Kasumi-1 (cell line): Measurements from ENCODE around the gene SLC24A1.
"Not testable (repeated sequence)": the region's sequence is repeated elsewhere in the genome, so short reads cannot be mapped to it uniquely, and the experiment has no call there.

Experiments
- DNase-seq, 2 experiments: peaks; one replicate each; lab custom pipeline; 2025; lab: John Stamatoyannopoulos, UW

Gene SLC24A1

DNA sequence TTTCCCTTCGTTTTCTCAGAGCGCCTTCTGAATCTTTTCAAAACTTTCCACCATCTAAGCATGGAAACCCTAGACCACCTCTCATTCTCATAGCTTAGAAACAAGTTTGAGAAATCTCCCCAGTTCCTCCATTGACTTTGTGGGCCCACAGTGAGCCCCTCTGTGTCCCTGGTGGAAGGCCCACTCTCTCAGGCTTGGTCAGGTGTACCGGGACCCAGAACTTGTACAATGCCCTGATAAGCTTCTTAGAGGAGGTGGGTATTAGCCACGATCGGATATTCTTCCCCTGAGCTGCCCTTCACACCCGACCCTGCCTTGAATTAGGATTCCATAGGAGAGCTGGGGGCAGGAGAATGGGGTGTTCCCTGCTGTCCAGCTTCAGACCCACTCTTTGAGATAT is at the start of gene SLC24A1:
Gene SLC24A1 (plus strand): TSS at position 301 of the 400 bp plus-strand sequence. CDS start 2,143 bp downstream, outside the sequence.
- no peak for DNase-seq

DNA sequence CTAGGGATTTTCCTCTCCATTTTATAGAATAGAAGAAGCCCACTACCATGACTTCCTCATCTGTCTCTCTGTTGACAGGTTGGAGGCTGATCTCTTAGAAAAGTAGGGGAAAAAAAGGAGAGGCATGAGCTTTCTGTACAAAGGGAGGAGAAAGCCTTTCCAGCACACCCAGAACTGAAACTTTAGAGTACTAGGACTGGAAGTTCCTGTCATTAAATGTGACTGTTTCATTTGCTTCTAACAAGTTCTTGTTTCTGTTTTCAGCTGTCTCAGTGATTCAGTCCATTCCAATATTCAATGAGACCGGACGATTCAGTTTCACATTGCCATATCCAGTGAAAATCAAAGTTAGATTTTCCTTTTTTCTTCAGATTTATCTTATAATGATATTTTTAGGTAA is 49.8 kb upstream of the SLC24A1 start:
- DNase-seq = no peak

DNA sequence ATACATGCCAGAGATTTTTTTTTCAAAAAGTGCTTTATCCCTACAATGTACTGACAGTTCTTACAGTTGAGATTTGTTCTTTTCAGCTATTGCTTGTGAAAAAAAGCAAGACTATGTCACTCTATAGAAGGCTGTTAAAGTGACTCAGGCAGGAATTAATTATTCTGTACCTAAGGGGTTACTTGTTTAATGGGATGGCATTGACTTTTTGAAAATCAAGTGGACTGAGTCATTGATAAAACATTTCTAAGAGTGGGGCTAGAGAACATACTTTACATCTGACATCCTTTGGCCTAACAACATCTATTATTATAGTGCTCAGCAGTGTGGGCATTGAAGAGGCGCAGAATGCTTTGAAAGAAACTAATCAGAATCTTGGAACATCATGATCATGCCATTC is 45.1 kb upstream of the SLC24A1 start:
- DNase-seq = no peak

DNA sequence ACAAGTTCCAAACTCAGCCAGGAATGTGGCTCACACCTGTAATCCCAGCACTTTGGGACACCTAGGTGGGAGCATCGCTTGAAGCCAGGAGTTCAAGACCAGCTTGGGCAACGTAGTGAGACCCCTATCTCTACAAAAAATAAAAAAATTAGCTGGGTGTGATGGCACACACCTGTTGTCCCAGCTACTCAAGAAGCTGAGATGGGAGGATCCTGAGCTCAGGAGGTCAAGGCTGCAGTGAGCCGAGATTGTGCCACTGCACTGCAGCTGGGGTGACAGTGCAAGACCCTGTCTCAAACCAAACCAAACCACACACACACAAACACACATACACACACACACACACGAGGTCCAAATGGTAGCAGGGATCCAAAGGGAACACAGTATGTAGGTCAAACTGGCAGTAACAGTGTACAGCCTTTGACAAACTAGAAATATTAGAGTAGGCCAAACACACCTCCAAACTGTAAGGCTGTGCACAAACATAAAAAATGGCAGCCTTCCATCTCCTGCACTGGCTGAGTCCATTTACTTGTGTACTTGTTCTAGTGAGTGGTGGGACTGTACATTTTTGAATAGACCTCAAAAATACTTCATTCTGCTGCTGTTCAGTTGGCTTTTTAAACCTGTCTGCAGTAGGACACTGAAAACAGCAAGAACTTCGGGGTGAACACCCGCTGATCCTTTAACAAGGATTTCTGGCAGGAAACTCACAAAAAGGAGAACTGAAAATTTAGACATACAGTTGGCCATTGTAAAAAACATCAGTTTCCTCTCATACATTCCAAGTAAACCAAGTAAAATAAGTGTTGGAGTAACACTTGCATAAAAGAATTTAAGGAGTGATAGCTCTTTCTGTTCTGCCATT is 44.4 kb upstream of the SLC24A1 start:
- peak; percentile 29 to 64 for DNase-seq

DNA sequence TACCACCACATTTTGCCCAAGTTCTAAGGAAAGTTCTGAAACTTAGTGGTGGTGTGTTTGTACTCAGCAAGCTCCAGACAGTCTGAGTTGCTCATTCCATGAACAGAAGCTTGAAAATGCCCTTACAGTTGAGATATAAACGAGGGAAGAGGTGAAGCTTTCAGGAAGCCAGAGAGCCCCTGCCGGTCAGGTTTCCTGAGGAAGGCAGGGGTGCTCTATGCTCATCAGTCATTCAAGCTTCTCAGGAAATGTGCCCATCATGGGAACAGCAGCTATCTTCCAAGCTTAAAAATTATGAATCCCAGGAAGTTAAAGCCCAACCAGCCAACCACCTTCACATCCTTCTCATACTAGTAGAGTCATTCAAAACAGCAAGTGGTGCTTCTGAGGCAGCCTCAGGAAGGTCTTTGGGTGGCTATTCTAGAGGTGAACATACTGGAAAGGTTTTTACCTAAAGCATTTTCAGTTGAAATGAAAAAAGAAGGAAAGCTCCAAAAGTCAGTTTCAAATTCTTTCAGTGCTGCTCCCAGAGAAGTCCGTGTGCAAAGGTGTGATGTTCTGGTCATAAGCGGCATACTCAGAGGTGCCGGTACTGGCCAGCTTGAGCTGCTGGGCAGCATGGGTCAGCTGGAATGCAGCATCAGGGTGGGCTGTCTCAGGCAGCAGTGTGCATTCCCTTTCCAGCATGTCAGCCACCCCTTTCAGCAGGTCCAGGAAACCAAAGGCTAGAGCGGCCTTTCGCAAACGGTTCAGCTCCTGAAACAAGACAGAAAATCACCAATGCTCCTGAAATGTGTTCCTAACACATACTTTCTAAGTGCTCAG is 42.6 kb upstream of the SLC24A1 start:
- DNase-seq = peak; percentile 25 to 28

DNA sequence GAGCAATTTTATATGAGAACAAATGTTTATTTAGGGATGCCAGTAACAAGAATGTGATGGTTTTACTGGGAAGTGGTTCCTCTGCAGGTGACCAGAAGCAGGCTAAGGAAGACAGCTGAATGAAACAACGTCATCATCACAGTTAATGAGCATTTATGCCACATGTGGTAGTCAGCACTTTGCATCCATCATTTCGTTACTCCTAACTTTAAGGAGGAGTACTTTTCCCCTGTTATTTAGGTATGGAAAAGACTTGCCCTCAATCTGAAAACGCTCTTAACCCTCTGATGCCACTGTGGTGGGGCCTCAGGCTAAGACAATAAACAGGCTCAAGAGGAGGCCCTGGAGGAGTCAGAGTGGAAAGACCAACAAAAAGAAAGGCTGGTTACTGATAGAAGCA is 42.0 kb upstream of the SLC24A1 start:
- DNase-seq = no peak

DNA sequence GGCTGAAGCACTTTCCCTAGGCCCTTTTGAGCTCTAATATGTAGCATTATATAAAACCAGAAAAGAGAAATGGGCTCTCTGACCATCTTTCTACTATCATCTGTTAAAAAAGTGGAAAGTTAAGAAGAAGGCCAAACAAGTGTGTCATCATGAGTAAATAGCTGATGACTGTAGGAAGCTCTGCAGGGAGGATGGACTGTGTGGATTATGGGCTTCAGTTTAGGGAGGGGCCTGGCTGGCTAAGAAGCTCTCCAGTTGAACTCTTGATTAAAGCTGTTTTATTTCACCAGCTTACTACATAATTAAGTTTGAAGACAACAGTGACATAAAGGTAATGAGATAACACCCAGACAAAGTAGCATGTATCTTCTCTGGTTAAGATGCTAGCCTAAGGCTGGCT is 41.5 kb upstream of the SLC24A1 start:
- DNase-seq = no peak

DNA sequence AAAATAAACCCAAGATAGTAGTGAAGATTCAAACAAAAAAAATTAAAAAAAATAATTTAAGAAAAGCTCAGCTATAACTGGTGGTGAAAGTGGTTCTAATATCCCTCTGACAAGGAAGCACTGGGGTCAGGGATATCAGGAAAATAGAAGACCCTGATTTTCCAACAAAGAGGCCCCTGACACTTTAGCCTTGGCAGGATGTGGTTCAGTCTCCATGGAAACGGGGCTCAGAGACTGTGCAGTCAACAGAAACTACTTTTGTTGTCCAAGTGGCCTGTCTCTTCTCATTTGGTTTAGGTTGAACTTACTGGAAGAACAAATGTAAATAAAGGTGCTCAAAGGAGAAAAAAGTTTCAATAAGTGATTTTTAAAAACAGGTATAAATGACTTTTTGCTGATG is 38.0 kb upstream of the SLC24A1 start:
- peak; percentile 62 to 68 for DNase-seq

DNA sequence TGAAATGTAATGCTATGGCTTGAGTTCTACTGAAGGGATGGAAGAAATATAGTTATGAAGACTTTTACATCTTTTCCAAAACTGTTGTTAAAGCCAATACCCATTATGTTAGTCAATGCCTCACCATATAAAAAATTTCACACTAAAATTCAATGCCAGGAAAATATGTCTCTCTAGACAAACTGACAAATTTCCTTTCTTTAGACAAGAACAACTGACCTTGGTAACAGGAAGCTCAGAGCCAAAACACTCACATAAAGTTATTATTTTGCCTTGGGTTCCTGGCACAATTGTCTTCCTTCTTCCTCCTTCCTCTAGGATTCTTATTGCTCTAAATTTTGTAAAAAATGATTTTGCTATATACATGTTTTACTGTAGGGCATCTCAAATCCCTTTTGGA is 37.5 kb upstream of the SLC24A1 start:
- DNase-seq = no peak

DNA sequence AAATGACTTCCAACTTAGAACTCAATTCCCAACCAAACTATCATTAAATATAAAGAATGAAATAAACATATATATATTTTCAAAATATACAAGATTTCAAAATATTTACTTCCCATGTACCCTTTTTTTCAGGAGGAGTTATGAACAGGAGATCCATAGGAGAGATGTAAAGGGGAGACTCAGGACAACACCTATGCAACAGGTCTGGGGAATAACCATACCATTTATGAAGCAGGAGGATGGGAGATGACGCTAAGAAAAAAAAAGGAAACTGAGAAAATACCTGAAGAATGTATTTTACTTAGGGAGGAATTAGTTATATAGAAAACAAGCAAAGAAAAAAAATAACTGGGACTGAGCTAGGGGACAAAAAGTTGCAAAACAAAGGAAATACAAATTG is 34.6 kb upstream of the SLC24A1 start:
- DNase-seq = no peak

DNA sequence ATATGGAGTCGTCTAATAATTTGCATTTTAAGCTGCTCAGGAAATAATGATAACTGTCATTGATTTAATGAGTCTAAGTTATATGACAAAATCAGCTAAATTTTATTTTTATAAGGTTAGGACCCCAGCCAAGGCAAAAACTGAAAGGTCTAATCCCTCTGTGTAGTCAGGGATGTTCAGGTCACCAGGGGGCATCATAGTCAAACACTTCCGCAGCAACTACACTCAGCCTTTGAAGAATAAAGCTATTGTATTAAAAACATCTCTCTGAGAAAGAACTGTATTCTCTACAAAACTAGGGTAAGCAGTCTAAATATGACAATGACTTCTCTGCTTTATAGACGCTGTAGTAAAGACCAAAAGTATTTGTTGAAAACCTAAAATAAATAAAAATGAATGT is 25.8 kb upstream of the SLC24A1 start:
- DNase-seq = peak; percentile 59 to 61

DNA sequence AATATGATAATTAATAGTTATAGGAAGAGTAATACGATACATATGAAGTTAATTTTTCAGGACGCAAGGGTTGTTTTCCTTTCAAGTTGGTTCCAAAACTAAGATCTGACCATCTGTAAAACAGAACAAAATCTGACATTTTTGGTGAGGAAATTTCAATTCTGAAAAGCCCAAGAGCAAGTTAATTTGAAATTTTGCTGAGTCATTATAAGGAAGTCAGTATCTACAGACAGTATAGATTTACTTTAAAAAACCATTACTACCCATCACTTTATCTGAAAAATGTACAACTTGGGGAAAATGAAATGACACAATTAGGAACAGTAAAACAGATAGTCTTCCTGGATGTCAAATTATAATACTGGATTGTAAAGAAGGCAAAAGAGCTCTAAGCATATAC is 23.3 kb upstream of the SLC24A1 start:
- DNase-seq = no peak

DNA sequence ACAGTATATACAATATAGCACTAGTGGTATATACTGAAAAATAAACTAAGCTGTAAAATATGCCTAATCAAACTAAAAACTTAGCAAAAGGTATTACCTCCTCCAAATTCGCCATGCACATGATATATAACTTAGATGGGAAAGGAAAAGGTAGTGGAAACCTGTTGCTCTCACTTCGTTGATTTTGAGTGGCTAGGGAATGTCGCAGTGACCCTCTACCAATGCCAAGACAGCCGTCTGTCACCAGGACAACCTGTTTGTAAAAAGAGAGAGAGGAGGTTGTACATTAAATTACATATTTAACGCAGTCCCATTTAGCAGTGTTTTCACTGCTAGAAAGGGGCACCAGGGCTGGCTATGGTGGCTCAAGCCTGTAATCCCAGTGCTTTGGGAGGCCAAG is 22.1 kb upstream of the SLC24A1 start:
- DNase-seq = no peak

DNA sequence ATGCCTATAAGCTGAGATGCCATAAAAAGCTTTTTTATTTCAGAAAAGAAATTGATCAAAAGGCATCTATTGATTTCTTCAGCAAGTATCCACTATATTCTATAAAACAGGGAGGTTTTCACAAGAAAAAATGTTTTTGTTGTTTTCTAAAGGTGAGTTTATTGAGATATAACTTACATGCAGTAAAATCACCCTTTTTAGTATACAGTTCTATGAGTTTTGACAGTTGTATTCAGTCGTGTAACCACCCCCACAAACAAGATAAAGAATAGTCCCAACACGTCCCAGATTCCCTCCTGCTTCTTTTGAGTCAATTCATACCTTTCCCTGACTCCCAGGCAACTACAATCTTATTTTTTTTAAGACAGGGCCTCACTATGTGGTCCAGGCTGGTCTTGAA is 18.6 kb upstream of the SLC24A1 start:
- DNase-seq = no peak

DNA sequence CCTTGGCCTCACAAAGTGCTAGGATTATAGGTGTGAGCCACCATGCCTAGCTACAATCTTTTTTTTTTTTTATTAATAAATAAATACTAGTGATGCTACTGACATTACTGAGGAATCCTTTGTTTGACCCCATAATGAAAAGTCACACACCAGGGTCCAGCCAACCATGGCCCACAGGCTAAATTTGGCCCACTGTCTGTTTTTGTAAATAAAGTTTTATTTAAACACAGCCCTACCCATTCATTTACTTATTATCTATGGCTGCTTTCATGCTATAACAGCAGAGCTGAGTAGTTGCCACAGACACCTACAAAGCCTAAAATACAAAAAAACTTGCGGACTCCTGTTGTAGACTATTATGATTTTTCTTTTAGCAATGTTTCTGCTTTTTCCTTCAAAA is 18.2 kb upstream of the SLC24A1 start:
- no peak for DNase-seq

DNA sequence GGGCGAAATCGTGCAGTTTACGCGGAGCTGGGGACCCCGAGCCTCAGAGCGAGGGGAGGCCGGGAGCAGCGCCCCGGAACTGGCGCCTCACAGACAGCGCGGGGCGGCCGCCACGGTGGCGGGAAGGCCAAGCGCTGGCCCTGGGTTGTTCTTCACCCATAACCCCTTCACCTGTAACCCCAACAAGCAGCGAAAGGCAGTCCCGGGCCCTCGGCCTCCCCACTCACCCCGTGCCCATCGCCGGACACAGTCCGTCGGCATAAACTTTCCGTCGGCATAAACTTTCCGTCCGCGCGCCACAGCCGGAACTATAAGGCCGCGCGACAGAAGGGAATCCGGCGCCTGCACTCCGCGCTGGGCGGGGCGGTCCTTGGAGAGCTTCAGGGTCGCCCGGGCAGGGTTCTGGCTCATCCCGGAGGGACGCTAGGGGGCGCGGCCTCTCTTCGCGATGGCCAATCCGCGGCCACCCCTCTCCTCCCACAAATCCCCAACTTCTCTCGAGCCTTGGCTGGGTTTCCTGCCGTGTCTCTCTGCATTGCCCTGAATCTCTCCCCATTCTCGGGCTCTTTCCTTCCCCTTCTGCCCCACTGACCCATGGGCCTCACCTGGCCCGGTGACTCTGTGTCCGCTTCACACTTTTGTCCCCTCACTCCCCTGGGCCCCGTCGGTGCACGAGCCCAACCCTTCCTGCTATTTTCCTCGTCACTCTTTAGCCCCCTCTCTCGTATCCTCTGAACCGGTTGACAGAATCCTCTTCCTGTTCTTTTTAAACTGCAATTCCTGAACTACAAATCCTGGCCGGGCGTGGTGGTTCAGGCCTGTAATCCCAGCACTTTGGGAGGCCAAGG is 10.6 kb upstream of the SLC24A1 start, which contains the start of gene INTS14:
Gene INTS14 (minus strand): TSS at position 261 of the 848 bp plus-strand sequence. CDS start 3,751 bp downstream, outside the sequence.
- peak; percentile 95 to 97 for DNase-seq

DNA sequence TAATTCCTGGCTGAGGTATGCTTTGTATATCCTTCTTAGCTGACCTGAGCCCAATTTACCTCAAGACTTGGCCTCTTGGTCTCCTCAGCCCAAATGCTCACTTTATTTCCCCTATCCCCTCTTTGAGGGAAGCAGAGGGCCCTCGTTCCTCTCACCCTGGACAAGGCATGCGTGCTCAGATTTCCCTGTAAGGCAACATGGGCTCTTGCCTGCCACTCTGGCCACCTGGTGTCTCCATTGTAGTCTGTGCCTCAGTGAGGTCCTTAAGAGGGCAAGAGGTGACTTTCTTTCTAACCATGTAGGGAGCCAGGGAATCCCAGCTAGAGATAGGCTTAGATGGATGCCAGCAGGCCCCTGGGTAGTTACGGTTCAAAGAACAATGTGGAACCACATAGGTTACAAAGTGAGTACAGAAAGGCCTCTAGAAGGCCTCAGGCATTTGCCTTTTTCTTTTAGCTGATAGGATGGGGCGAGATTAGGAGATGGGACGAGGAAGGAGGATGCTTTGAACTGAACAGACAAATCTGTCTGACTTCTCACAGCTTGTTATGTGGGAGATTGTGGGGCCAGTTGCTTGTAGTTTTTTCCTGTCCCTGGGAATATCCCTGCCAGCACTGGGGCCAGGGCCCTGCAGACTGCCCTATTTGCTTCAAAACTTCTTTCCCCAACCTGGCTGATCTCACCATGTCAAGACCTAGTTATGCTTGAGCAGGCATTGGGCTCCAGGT is 9.7 kb upstream of the SLC24A1 start:
- DNase-seq = no peak

DNA sequence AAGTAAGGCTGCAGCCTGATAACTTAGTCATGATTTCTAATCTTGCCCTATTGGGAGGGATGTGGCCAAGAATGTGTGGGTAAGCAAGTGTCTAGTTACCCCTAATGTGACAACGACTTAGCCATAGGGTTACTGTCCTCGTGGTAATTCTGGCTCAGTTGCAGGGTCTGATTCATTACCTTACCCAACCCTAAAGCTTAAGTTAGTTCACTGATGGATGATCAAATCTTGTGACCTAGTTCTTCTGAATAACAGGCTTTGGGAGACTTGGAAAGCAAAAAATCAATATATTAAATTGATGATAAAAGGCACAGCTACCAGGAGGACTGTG is 9.2 kb upstream of the SLC24A1 start:
- DNase-seq = no peak

DNA sequence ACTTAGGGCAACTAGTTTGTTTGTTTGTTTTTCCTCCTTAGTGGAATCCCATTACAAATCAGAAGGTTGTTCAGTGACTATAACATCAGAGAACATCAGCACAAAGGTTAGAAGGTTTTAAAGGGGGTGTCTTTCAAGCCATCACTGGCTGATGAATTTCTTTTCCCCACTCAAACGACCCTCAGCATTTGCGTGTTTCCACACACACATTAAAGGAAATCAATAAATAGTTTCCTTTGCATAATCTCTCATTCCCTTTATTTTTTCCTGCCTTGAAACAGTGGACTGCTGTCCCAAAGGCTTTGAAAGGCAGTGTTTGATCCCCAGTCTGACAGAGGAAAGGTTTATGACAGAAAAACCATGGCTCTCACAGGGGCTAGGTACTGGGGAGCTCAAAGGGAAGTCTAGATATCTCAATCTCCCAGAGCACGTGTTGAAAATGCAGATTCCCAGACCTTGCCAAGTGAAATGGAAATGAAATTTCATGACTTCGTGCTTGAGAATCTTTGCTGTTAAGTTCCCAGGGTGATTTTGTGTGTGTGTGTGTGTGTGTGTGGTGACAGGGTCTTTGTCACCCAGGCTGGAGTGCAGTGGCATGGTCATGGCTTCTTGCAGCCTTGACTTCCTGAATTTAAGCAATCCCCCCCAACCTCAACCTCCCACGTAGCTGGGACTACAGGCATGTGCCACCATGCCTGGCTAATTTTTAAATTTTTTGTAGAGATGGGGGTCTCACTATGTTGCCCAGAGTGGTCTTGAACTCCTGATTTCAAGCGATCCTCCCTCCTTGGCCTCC is 8.6 kb upstream of the SLC24A1 start:
- no peak for DNase-seq

DNA sequence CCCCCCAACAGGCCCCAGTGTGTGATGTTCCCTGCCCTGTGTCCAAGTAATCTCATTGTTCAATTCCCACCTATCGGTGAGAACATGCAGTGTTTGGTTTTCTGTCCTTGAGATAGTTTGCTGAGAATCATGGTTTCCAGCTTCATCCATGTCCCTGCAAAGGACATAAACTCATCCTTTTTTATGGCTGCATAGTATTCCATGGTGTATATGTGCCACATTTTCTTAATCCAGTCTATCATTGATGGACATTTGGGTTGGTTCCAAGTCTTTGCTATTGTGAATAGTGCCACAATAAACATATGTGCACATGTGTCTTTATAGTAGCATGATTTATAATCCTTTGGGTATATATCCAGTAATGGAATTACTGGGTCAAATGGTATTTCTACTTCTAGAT is 5.9 kb upstream of the SLC24A1 start:
- not testable (repeated sequence) for DNase-seq
